Endothelial cell (in vitro differentiated cells): ENCODE data around the gene B3GAT1. TPM values are rescaled to one million over a fixed set of nuclear protein-coding genes. Genes with fewer than 3 reads are reported as not detected.

ENCODE experiments used
- DNase-seq: peaks from one replicate; pipeline ENCODE4 v3.0.0; 2021; ENCODE audit warnings: low spot score
- H3K27ac Mint-ChIP-seq: one replicate; pipeline ENCODE4 v1.8.0; 2021; ENCODE audit warnings: mixed read lengths, inconsistent platforms; ENCODE audit not compliant: unreplicated experiment
- H3K27me3 Mint-ChIP-seq: one replicate; pipeline ENCODE4 v1.8.0; 2021; ENCODE audit warnings: mild to moderate bottlenecking, moderate library complexity, mixed read lengths, inconsistent platforms; ENCODE audit not compliant: unreplicated experiment
- H3K36me3 Mint-ChIP-seq: one replicate; pipeline ENCODE4 v1.8.0; 2021; ENCODE audit warnings: mild to moderate bottlenecking, low read depth, mixed read lengths, inconsistent platforms; ENCODE audit not compliant: unreplicated experiment
- H3K4me1 Mint-ChIP-seq: one replicate; pipeline ENCODE4 v1.8.0; 2021; ENCODE audit warnings: mild to moderate bottlenecking, mixed read lengths, inconsistent platforms; ENCODE audit not compliant: unreplicated experiment
- H3K4me3 Mint-ChIP-seq: one replicate; pipeline ENCODE4 v1.8.0; 2021; ENCODE audit warnings: mild to moderate bottlenecking, mixed read lengths, inconsistent platforms; ENCODE audit not compliant: unreplicated experiment
- H3K9me3 Mint-ChIP-seq: one replicate; pipeline ENCODE4 v1.8.0; 2021; ENCODE audit warnings: mixed read lengths, inconsistent platforms; ENCODE audit not compliant: unreplicated experiment
- total RNA-seq: library from RNA; stranded (reverse); fragmentation: NEBNext Ultra II Directional; extraction: Animal tissue kit (Norgen Biotek cat#: 25700); gene quantifications from one replicate; pipeline ENCODE4 v1.2.1, GENCODE V29; 2021; ENCODE audit not compliant: unreplicated experiment
- TF ChIP-seq, protein P1 (sequence below): fragments of 200-600 bp; sonication (generic); IDR thresholded peaks from one replicate; pipeline ENCODE4 v1.5.0; 2021; ENCODE audit warnings: antibody characterized with exemption; ENCODE audit not compliant: unreplicated experiment

The B3GAT1 gene
- total RNA-seq, 1 donor from 2014 or later: 18.2 TPM

DNA sequence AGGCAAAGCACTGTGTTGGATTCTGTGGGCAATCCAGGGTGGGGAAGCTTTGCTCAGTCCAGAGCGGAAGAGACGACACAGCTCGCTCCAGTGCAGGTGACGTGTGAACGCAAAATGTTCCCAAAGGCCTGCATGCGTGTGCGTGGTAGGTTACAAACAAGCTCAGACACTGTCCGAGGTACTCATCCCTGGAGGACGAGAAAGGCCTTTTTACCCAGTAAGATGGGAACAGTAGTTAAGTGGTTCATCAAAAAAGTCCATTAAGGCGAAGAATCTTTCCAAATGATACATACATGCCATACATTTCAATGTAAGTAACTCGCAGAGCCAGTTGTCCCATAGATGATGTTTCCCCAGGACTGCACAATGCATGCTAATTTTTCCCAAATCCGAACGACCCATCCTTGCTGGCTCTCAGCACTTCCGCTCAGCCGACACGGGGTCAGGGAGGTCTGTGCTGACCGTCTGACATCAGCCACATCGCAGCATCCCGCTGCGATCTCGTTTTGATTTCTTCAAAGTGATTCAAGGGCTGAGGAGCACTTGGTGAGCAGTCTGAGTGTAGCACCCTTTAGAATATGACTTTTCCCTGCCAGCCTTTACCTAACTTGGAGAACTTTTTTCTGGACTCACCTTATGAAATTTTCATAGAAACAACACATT, 19.0 kb downstream of the B3GAT1 start:
- peaks cover 11% of the 10 kb centered on the region for H3K27me3 Mint-ChIP-seq
- H3K9me3 Mint-ChIP-seq: no peaks in the 10 kb centered on the region
- H3K4me1 Mint-ChIP-seq: no peaks in the 10 kb centered on the region
- H3K27ac Mint-ChIP-seq: no peak overlapping the region
- no peak for DNase-seq
- TF ChIP-seq, protein P1, sequence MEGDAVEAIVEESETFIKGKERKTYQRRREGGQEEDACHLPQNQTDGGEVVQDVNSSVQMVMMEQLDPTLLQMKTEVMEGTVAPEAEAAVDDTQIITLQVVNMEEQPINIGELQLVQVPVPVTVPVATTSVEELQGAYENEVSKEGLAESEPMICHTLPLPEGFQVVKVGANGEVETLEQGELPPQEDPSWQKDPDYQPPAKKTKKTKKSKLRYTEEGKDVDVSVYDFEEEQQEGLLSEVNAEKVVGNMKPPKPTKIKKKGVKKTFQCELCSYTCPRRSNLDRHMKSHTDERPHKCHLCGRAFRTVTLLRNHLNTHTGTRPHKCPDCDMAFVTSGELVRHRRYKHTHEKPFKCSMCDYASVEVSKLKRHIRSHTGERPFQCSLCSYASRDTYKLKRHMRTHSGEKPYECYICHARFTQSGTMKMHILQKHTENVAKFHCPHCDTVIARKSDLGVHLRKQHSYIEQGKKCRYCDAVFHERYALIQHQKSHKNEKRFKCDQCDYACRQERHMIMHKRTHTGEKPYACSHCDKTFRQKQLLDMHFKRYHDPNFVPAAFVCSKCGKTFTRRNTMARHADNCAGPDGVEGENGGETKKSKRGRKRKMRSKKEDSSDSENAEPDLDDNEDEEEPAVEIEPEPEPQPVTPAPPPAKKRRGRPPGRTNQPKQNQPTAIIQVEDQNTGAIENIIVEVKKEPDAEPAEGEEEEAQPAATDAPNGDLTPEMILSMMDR: no peak
- no peak overlapping the region for H3K4me3 Mint-ChIP-seq
- H3K36me3 Mint-ChIP-seq: no peaks in the 10 kb centered on the region

DNA sequence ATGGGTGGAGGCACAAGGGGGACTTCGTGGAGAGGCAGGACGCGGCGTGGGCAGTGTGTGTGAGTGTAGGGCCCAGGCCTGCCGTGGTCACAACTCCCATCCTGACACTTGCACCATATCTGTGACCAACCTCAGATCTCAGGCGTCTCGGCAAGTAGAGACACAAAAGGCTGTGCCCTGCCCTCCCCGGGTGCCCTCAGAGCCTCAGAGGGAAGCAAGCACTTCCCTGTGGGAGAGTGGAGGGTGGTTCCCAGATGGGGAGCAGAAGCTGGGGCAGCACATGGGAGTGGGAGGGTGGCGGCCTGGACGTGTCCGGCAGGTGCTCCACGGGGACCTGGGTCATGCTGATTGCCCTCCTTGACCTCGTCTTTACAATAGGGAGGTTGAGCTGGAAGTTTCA, 20.4 kb downstream of the B3GAT1 start:
- TF ChIP-seq, protein P1: no peak
- H3K4me1 Mint-ChIP-seq: peaks cover 6% of the 10 kb centered on the region
- DNase-seq: no peak
- no peak overlapping the region for H3K4me3 Mint-ChIP-seq
- H3K27ac Mint-ChIP-seq: no peak overlapping the region
- peaks cover 9% of the 10 kb centered on the region for H3K27me3 Mint-ChIP-seq
- no peaks in the 10 kb centered on the region for H3K36me3 Mint-ChIP-seq
- no peaks in the 10 kb centered on the region for H3K9me3 Mint-ChIP-seq

DNA sequence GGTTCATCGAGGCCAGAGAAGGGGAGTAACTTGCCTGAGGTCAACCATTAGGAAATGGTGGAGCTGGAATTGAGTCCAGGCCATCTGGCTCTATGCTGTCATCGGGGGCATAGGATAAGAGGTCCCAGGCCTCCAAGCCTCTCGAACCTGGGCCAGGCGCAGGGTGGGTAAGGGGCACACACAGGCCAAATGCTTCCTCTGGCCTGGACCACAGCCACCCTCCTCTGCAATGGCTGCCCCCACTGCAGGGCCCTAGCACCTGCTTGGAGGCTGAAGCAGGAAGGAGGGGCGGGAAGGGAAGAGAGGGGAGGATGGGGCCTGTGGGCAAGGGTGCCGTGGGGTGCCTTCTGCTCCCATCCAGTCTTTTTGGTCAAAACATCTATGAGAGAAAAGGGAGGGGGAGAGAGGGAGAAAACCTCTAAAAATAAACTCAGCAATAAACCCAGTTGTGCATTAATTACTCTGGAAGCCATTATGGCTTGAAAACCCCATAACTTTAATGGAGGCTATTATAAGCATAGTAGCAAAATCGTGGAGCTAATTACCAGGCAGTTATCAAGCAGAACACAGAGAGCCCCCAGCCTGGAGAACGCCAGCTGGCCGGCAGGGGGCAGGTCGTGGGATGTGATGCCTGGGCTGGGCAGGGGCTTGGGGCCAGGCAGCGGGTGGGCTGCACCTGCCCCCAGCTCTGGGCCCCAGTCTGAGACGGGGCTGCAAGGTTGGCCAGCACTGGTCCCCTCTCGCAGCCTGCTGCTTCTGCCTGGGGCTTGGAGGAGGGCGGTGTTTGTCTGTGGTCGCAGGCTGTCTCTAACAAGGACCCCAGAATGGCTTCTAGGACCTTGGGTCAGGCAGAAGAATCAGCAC, 21.1 kb downstream of the B3GAT1 start:
- Mint-ChIP-seq H3K4me3 (no peak overlapping the region), H3K36me3 (no peaks in the 10 kb centered on the region), H3K4me1 (peaks cover 13% of the 10 kb centered on the region), H3K27me3 (peaks cover 9% of the 10 kb centered on the region), H3K27ac (no peak overlapping the region), H3K9me3 (no peaks in the 10 kb centered on the region)
- TF ChIP-seq, protein P1: no peak
- DNase-seq: no peak

DNA sequence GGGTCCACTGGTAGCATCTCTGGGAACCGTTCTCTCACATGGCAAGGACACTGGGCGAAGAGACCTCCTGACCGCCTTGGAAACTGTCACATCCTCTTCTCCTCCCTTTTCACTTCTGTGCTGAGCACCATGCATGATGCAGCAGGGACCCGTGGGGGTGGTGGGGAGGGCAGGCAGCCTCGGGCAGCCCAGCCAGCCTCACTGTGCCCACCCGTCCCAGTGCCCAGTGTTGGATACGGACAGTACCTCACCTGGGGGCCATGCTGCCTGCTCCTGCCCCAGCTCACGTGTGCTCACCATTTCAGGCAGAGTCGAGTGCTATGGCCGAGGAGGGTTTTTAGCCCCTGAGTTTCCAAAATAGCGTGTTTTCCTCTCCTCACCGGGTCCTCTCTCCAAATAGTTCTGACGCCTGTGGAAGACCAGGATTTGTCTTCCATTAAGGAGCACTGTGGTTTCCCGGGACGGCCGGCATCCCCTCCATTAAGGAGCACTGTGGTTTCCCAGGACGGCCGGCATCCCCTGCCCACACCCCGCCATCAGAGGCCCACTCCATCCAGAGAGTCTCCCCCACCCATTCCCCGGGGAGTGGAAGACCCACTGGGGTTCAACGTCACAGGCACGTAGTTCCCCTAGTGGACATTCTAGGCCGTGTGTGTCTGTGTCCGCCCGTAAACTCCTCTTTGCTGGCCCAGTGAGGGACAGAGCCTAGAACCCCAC, 22.4 kb downstream of the B3GAT1 start:
- Mint-ChIP-seq H3K4me1 (peaks cover 15% of the 10 kb centered on the region), H3K27me3 (peaks cover 9% of the 10 kb centered on the region), H3K4me3 (no peak overlapping the region), H3K9me3 (no peaks in the 10 kb centered on the region), H3K27ac (no peak overlapping the region), H3K36me3 (no peaks in the 10 kb centered on the region)
- TF ChIP-seq, protein P1: no peak
- DNase-seq: no peak
